Left ventricle myocardium inferior (tissue), 1 donor: ENCODE measurements around the gene ZNF556. TPM values are rescaled to one million over a fixed set of nuclear protein-coding genes. Genes with fewer than 3 reads are reported as not detected.

ENCODE experiments used
- DNase-seq: peaks from one replicate; pipeline ENCODE4 v3.0.0-alpha.2; 2020
- H3K27ac ChIP-seq: fragments of 200-600 bp; replicated peaks from 2 replicates; pipeline ENCODE4 v1.8.0; 2021
- H3K27me3 ChIP-seq: fragments of 200-600 bp; 2 replicates; pipeline ENCODE4 v1.8.0; 2021; ENCODE audit warnings: low read depth
- H3K36me3 ChIP-seq: fragments of 200-600 bp; 2 replicates; pipeline ENCODE4 v1.8.0; 2021
- H3K4me1 ChIP-seq: fragments of 200-600 bp; 2 replicates; pipeline ENCODE4 v1.8.0; 2021
- H3K4me3 ChIP-seq: fragments of 200-600 bp; 2 replicates; pipeline ENCODE4 v1.8.0; 2021; ENCODE audit warnings: mild to moderate bottlenecking, moderate library complexity
- H3K9me3 ChIP-seq: fragments of 200-600 bp; replicated peaks from 2 replicates; pipeline ENCODE4 v1.8.0; 2021
- intact Hi-C: fragments of 100-400 bp; cut with micrococcal nuclease; formaldehyde crosslinking; loops from one replicate; pipeline ENCODE4 v1.11.0; 2022
- total RNA-seq: library from RNA; stranded (reverse); fragmentation: NEBNext Ultra II Directional; extraction: Animal tissue kit (Norgen Biotek cat#: 25700); gene quantifications from one replicate; pipeline ENCODE4 v1.2.1, GENCODE V29; 2021
- TF ChIP-seq, protein P1 (sequence below): fragments of 200-600 bp; IDR thresholded peaks from 2 replicates; pipeline ENCODE4 v1.8.0; 2021; ENCODE audit warnings: antibody characterized with exemption, mild to moderate bottlenecking, borderline replicate concordance
- donor health status: DM: no; HTN: yes; CAD: no; lungs with severe emphysema.

The ZNF556 gene
- total RNA-seq, 1 donor from 2014 or later: not detected

DNA sequence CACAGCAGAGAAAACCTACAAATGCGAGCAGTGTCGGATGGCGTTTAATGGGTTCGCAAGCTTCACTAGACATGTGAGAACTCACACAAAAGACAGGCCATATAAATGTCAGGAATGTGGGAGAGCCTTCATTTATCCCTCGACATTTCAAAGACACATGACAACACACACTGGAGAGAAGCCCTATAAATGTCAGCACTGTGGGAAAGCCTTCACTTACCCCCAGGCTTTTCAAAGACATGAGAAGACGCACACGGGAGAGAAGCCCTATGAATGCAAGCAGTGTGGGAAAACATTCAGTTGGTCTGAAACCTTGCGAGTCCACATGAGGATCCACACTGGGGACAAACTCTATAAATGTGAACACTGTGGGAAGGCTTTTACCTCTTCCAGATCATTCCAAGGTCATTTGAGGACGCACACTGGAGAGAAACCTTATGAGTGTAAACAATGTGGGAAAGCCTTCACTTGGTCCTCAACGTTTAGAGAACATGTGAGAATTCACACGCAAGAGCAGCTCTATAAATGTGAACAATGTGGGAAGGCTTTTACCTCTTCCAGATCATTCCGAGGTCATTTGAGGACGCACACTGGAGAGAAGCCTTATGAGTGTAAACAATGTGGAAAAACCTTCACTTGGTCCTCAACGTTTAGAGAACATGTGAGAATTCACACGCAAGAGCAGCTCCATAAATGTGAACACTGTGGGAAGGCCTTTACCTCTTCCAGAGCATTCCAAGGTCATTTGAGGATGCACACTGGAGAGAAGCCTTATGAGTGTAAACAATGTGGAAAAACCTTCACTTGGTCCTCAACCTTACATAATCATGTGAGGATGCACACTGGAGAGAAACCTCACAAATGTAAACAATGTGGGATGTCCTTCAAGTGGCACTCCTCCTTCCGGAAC, 50.4 kb downstream of the ZNF556 start:
- peaks cover 56% of the 10 kb centered on the region for H3K36me3 ChIP-seq
- intact Hi-C loops: no loop called here

DNA sequence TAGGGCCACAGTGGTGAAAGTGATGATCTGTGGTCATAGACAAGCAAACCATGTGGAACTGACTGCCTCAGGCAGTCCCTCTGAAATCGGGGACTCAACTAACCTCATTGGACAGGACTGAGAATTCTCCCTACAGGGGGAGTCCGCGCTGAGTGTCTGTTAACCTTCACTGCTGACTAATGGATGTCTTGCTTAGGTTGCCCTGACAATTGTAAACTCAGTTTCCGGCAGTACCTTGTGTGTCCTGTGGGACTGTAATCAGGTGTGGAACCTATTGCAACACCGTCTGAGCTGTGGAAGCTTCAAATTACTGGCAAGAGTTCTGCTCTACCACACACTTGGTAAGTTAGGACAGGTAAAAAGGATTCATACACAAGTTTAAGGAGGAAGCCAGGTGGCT, 55.9 kb downstream of the ZNF556 start:
- Histone ChIP-seq H3K36me3 (peaks cover 21% of the 10 kb centered on the region), H3K4me3 (no peak overlapping the region), H3K27ac (no peak overlapping the region), H3K27me3 (no peaks in the 10 kb centered on the region), H3K9me3 (peaks cover 5% of the 10 kb centered on the region), H3K4me1 (peaks cover 9% of the 10 kb centered on the region)
- intact Hi-C loops: no loop called here
- TF ChIP-seq, protein P1, sequence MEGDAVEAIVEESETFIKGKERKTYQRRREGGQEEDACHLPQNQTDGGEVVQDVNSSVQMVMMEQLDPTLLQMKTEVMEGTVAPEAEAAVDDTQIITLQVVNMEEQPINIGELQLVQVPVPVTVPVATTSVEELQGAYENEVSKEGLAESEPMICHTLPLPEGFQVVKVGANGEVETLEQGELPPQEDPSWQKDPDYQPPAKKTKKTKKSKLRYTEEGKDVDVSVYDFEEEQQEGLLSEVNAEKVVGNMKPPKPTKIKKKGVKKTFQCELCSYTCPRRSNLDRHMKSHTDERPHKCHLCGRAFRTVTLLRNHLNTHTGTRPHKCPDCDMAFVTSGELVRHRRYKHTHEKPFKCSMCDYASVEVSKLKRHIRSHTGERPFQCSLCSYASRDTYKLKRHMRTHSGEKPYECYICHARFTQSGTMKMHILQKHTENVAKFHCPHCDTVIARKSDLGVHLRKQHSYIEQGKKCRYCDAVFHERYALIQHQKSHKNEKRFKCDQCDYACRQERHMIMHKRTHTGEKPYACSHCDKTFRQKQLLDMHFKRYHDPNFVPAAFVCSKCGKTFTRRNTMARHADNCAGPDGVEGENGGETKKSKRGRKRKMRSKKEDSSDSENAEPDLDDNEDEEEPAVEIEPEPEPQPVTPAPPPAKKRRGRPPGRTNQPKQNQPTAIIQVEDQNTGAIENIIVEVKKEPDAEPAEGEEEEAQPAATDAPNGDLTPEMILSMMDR: no peak
- DNase-seq: no peak

More for the DNA sequence above, 50.4 kb downstream of the ZNF556 start:
- no peak for DNase-seq
- H3K4me3 ChIP-seq: no peak overlapping the region
- TF ChIP-seq, protein P1: no peak
- H3K27me3 ChIP-seq: no peaks in the 10 kb centered on the region
- no peaks in the 10 kb centered on the region for H3K4me1 ChIP-seq
- peaks cover 23% of the 10 kb centered on the region for H3K9me3 ChIP-seq
- no peak overlapping the region for H3K27ac ChIP-seq

- peaks cover 16% of the 10 kb centered on the region for H3K36me3 ChIP-seq
- DNase-seq: no peak
- TF ChIP-seq, protein P1: no peak
- H3K4me1 ChIP-seq: peaks cover 9% of the 10 kb centered on the region
- intact Hi-C loops: no loop called here
- H3K4me3 ChIP-seq: no peak overlapping the region
- no peaks in the 10 kb centered on the region for H3K27me3 ChIP-seq
- H3K9me3 ChIP-seq: no peaks in the 10 kb centered on the region
- no peak overlapping the region for H3K27ac ChIP-seq
Observed at GRCh38 chr19:2923510-2923909, 56.4 kb downstream of the ZNF556 start.

DNA sequence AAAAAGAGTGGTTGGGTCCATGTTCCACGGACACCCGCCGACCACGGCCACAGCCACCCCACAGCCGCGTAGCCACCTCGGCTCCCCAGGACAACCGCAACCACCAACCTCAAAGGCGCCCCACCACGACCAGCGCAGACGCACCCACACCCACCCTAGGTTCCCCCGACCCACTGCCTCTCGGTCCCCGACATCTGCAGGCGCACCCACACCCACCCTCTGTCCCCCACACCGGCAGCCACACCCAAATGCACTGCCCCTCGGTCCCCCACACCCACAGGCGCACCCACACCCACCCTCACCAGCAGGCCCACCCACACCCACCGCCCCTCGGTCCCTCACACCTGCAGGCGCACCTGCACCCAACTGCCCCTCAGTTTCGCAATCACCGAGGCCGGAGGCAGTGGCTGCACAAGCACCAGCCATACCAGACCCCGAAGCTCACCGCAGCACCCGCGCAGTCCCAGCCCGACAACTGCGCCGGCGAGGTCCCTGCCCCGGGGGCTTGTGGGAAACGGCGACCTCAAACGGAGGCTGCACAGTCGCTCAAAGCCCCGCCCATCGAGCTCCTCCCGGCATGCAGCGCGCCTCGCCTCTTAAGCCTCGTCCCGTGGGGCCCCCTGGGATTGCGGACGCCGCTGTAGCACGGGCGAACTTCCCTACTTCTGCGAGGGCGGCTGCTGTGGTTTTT, 59.4 kb downstream of the ZNF556 start:
- Histone ChIP-seq H3K27me3 (no peaks in the 10 kb centered on the region), H3K27ac (no peak overlapping the region), H3K4me3 (no peak overlapping the region), H3K36me3 (peaks cover 15% of the 10 kb centered on the region), H3K9me3 (peaks cover 17% of the 10 kb centered on the region), H3K4me1 (peaks cover 9% of the 10 kb centered on the region)
- no peak for DNase-seq
- TF ChIP-seq, protein P1: no peak
- intact Hi-C loops: no loop called here

- Histone ChIP-seq H3K27me3 (no peaks in the 10 kb centered on the region), H3K36me3 (peaks cover 21% of the 10 kb centered on the region), H3K4me1 (peaks cover 9% of the 10 kb centered on the region), H3K27ac (no peak overlapping the region), H3K4me3 (no peak overlapping the region), H3K9me3 (peaks cover 22% of the 10 kb centered on the region)
- DNase-seq: no peak
- TF ChIP-seq, protein P1: no peak
- intact Hi-C loops: no loop called here
Observed at GRCh38 chr19:2927032-2927430, 59.9 kb downstream of the ZNF556 start.

Other genes starting within 250 kb of the ZNF556 start
- 46.6 TPM for gene GNG7, start 164.6 kb upstream of the ZNF556 start, total RNA-seq
- gene DIRAS1, start 146.0 kb upstream of the ZNF556 start, total RNA-seq: 195 TPM
- 22.6 TPM for gene SLC39A3, start 127.3 kb upstream of the ZNF556 start, total RNA-seq
- gene SGTA, start 84.1 kb upstream of the ZNF556 start, total RNA-seq: 72.6 TPM
- gene THOP1, start 81.8 kb upstream of the ZNF556 start, total RNA-seq: 60.9 TPM
- gene ZNF554, start 47.5 kb upstream of the ZNF556 start, total RNA-seq: 4.2 TPM
- 8.9 TPM for gene ZNF555, start 25.9 kb upstream of the ZNF556 start, total RNA-seq
- gene ZNF57, start 33.6 kb downstream of the ZNF556 start, total RNA-seq: 3.2 TPM
- 1.6 TPM for gene ZNF77, start 77.6 kb downstream of the ZNF556 start, total RNA-seq
- 1.3 TPM for gene TLE6, start 110.2 kb downstream of the ZNF556 start, total RNA-seq
- gene TLE2, start 161.9 kb downstream of the ZNF556 start, total RNA-seq: 53.2 TPM
- 799 TPM for gene TLE5, start 195.2 kb downstream of the ZNF556 start, total RNA-seq
- gene GNA11, start 227.0 kb downstream of the ZNF556 start, total RNA-seq: 58.1 TPM